NCI-H69 (cell line): ENCODE measurements around the gene CCDC146.
"Not testable (repeated sequence)": the region's sequence is repeated elsewhere in the genome, so short reads cannot be mapped to it uniquely, and the experiment has no call there.

ENCODE experiments used
- DNase-seq: peaks from one replicate; lab custom pipeline; 2025; lab: John Stamatoyannopoulos, UW

Gene CCDC146

GRCh38 chr7:77246026-77246640, 123.7 kb downstream of the CCDC146 start:
- no peak for DNase-seq

GRCh38 chr7:77247206-77247850, 124.9 kb downstream of the CCDC146 start:
- DNase-seq: peak; percentile 85

- DNase-seq: no peak
Measured at GRCh38 chr7:77248154-77248553, 125.7 kb downstream of the CCDC146 start.

GRCh38 chr7:77252506-77252905, 130.1 kb downstream of the CCDC146 start:
- no peak for DNase-seq

GRCh38 chr7:77253151-77253550, 130.7 kb downstream of the CCDC146 start:
- no peak for DNase-seq

- no peak for DNase-seq
Measured at GRCh38 chr7:77254429-77254828, 132.0 kb downstream of the CCDC146 start.

- DNase-seq: no peak
Measured at GRCh38 chr7:77254915-77255314, 132.5 kb downstream of the CCDC146 start.

- no peak for DNase-seq
Measured at GRCh38 chr7:77258014-77258413, 135.6 kb downstream of the CCDC146 start.

GRCh38 chr7:77258593-77258992, 136.2 kb downstream of the CCDC146 start:
- DNase-seq: peak; percentile 56

- no peak for DNase-seq
Measured at GRCh38 chr7:77262316-77262715, 139.9 kb downstream of the CCDC146 start.

GRCh38 chr7:77265666-77266065, 143.3 kb downstream of the CCDC146 start:
- no peak for DNase-seq

GRCh38 chr7:77266291-77266794, 143.9 kb downstream of the CCDC146 start:
- no peak for DNase-seq

GRCh38 chr7:77269360-77270093, 147.1 kb downstream of the CCDC146 start:
- DNase-seq: no peak

- DNase-seq: no peak
Measured at GRCh38 chr7:77270094-77270480, 147.7 kb downstream of the CCDC146 start.

- DNase-seq: no peak
Measured at GRCh38 chr7:77271766-77272165, 149.4 kb downstream of the CCDC146 start.

GRCh38 chr7:77275663-77276062, 153.2 kb downstream of the CCDC146 start:
- DNase-seq: not testable (repeated sequence)

- no peak for DNase-seq
Measured at GRCh38 chr7:77276120-77276519, 153.7 kb downstream of the CCDC146 start.

- DNase-seq: no peak
Measured at GRCh38 chr7:77281780-77282478, 159.5 kb downstream of the CCDC146 start.

- no peak for DNase-seq
Measured at GRCh38 chr7:77282897-77283296, 160.5 kb downstream of the CCDC146 start.

GRCh38 chr7:77284005-77284404, 161.6 kb downstream of the CCDC146 start:
- DNase-seq: no peak

- DNase-seq: no peak
Measured at GRCh38 chr7:77284616-77285015, 162.2 kb downstream of the CCDC146 start.

- no peak for DNase-seq
Measured at GRCh38 chr7:77288676-77289320, 166.4 kb downstream of the CCDC146 start.
